Gastroesophageal sphincter (tissue), 2 donors: ENCODE results near the gene GMDS.

Source experiments
- EP300 ChIP-seq: sonication (generic); formaldehyde crosslinking; IDR thresholded peaks from one replicate; pipeline ENCODE4 v1.6.1; 2017; ENCODE audit warnings: antibody characterized with exemption, mild to moderate bottlenecking
- POLR2A ChIP-seq, 2 donors: fragments of 450-650 bp; IDR thresholded peaks; one replicate each; pipeline ENCODE4 v1.6.1; 2017; ENCODE audit warnings: antibody characterized with exemption in 2 of 2, mild to moderate bottlenecking in 2 of 2, moderate library complexity in 1 of 2

DNA sequence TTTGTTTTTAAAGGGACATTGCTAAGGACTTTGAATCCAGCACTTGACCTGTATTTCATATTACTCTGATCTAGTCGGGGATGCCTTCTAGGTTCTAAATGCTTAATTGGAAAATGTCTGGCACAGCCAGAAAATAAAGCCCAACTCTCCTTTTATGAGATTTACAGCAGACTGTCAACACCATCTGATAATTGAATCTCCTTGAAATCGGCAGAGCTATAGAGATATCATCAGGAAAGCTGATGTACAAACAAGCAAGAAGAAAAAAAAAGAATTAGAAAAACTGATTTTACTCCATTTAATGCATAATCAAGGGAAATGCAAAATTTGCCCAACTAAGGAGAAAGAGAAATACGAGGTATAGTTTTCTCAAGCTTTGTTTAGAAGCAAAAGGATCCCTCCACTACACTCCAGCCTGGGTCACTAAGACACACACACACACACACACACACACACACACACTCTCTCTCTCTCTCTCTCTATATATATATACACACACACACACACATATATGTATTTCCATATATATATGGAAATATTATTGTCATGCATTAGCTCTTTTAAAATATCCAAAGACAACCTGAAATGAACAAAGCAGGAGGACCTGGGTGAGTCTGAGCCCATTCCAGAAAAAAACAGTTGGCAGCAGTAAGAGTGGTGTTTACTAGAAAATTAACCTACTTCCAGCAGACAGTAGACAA, 645.2 kb downstream of the GMDS start:
- TF ChIP-seq EP300 (no peak), POLR2A (IDR thresholded peaks at IDR 0.05) (no peak)
